KOPT-K1 (cell line): ENCODE measurements around the gene GRM7.

ENCODE experiments used
- H3K27ac ChIP-seq: fragments of 200-600 bp; sonication (generic); 2 replicates; pipeline ENCODE4 v1.5.1; 2016; ENCODE audit warnings: antibody characterized with exemption, mild to moderate bottlenecking, low read depth, low read length; ENCODE audit not compliant: poor library complexity, severe bottlenecking
- H3K36me3 ChIP-seq: fragments of 200-600 bp; sonication (generic); 2 replicates; pipeline ENCODE4 v1.5.1; 2017; ENCODE audit warnings: antibody characterized with exemption, mild to moderate bottlenecking, low read length, moderate library complexity; ENCODE audit not compliant: insufficient read depth
- H3K9me3 ChIP-seq: fragments of 200-600 bp; sonication (generic); 2 replicates; pipeline ENCODE4 v1.5.1; 2017; ENCODE audit warnings: antibody characterized with exemption, low read length, mild to moderate bottlenecking; ENCODE audit not compliant: insufficient read depth, poor library complexity, severe bottlenecking

The GRM7 gene

GRCh38 chr3:7752005-7752404 is 891.1 kb downstream of the GRM7 start:
- H3K9me3 ChIP-seq = no peaks in the 10 kb centered on the region
- H3K36me3 ChIP-seq = no peaks in the 10 kb centered on the region
- H3K27ac ChIP-seq = no peak overlapping the region

GRCh38 chr3:7754653-7755441 is 893.9 kb downstream of the GRM7 start:
- no peak overlapping the region for H3K27ac ChIP-seq
- H3K9me3 ChIP-seq = no peaks in the 10 kb centered on the region
- no peaks in the 10 kb centered on the region for H3K36me3 ChIP-seq

GRCh38 chr3:7759630-7760029 is 898.7 kb downstream of the GRM7 start:
- H3K9me3 ChIP-seq = no peaks in the 10 kb centered on the region
- H3K27ac ChIP-seq = no peak overlapping the region
- no peaks in the 10 kb centered on the region for H3K36me3 ChIP-seq

GRCh38 chr3:7760718-7761117 is 899.8 kb downstream of the GRM7 start:
- H3K27ac ChIP-seq = no peak overlapping the region
- H3K9me3 ChIP-seq = no peaks in the 10 kb centered on the region
- no peaks in the 10 kb centered on the region for H3K36me3 ChIP-seq

- no peaks in the 10 kb centered on the region for H3K9me3 ChIP-seq
- H3K27ac ChIP-seq = no peak overlapping the region
- H3K36me3 ChIP-seq = no peaks in the 10 kb centered on the region
These were observed 903.2 kb downstream of the GRM7 start for GRCh38 chr3:7764115-7764514.

- no peaks in the 10 kb centered on the region for H3K36me3 ChIP-seq
- no peak overlapping the region for H3K27ac ChIP-seq
- no peaks in the 10 kb centered on the region for H3K9me3 ChIP-seq
These were observed 905.6 kb downstream of the GRM7 start for GRCh38 chr3:7766530-7766929.

- Histone ChIP-seq H3K27ac (no peak overlapping the region), H3K9me3 (no peaks in the 10 kb centered on the region)
These were observed 918.4 kb downstream of the GRM7 start for GRCh38 chr3:7779331-7779730.

GRCh38 chr3:7781395-7781794 is 920.5 kb downstream of the GRM7 start:
- Histone ChIP-seq H3K9me3 (no peaks in the 10 kb centered on the region), H3K27ac (no peak overlapping the region), H3K36me3 (no peaks in the 10 kb centered on the region)

More at GRCh38 chr3:7779331-7779730, 918.4 kb downstream of the GRM7 start:
- no peaks in the 10 kb centered on the region for H3K36me3 ChIP-seq

- H3K36me3 ChIP-seq = no peaks in the 10 kb centered on the region
- peaks cover 8% of the 10 kb centered on the region for H3K9me3 ChIP-seq
- no peak overlapping the region for H3K27ac ChIP-seq
These were observed 927.2 kb downstream of the GRM7 start for GRCh38 chr3:7787871-7788828.

- H3K36me3 ChIP-seq = no peaks in the 10 kb centered on the region
- H3K27ac ChIP-seq = no peak overlapping the region
- H3K9me3 ChIP-seq = peaks cover 8% of the 10 kb centered on the region
These were observed 928.0 kb downstream of the GRM7 start for GRCh38 chr3:7788881-7789280.

- Histone ChIP-seq H3K9me3 (peaks cover 8% of the 10 kb centered on the region), H3K27ac (no peak overlapping the region), H3K36me3 (no peaks in the 10 kb centered on the region)
These were observed 928.4 kb downstream of the GRM7 start for GRCh38 chr3:7789324-7789723.

GRCh38 chr3:7790141-7790540 is 929.2 kb downstream of the GRM7 start:
- Histone ChIP-seq H3K36me3 (no peaks in the 10 kb centered on the region), H3K9me3 (peaks cover 8% of the 10 kb centered on the region), H3K27ac (no peak overlapping the region)
